HL-60 (cell line): ENCODE results near the gene ZNF287.
A peak's percentile ranks its signal among the peaks of the same experiment; 100 is the strongest.

Source experiments
- DNase-seq, 2 experiments: peaks; one replicate each; pipeline ENCODE4 v3.0.0-alpha.2; 2010 to 2020; ENCODE audit warnings: low read depth in 1 of 2, low spot score in 1 of 2
- H3K27ac ChIP-seq: fragments of 250-450 bp; sonication (Bioruptor Pico); replicated peaks from 2 replicates; pipeline ENCODE4 v1.5.1; 2020; ENCODE audit warnings: mild to moderate bottlenecking, moderate library complexity
- H3K27me3 ChIP-seq: fragments of 250-450 bp; sonication (Bioruptor Pico); 2 replicates; pipeline ENCODE4 v1.5.1; 2021; ENCODE audit warnings: mild to moderate bottlenecking, moderate library complexity; ENCODE audit not compliant: insufficient read depth, poor library complexity, severe bottlenecking
- H3K4me3 ChIP-seq: replicated peaks from 2 replicates; pipeline ENCODE4 v1.5.1; 2011; ENCODE audit warnings: mild to moderate bottlenecking, control low read depth, low read length; ENCODE audit not compliant: insufficient read depth
- GABPA ChIP-seq: IDR thresholded peaks from 2 replicates; pipeline ENCODE4 v1.6.1; 2012; ENCODE audit warnings: low read depth
- POLR2AphosphoS5 ChIP-seq: IDR thresholded peaks from 2 replicates; pipeline ENCODE4 v1.6.1; 2012; ENCODE audit warnings: low read depth
- SPI1 ChIP-seq: IDR thresholded peaks from 2 replicates; pipeline ENCODE4 v1.6.1; 2012; ENCODE audit warnings: low read depth, mild to moderate bottlenecking, borderline replicate concordance
- TF ChIP-seq, protein P1 (sequence below): IDR thresholded peaks from one replicate; pipeline ENCODE4 v1.5.1; 2011; ENCODE audit warnings: low read length, control low read depth, inconsistent platforms; ENCODE audit not compliant: insufficient read depth
- TF ChIP-seq, protein P2 (sequence below): IDR thresholded peaks from 2 replicates; pipeline ENCODE4 v1.6.1; 2012; ENCODE audit warnings: low read depth; ENCODE audit not compliant: insufficient replicate concordance

The ZNF287 gene

GRCh38 chr17:16584273-16584995 lies 15.4 kb upstream of the ZNF287 start:
- H3K4me3 ChIP-seq = no peak overlapping the region
- no peaks in the 10 kb centered on the region for H3K27me3 ChIP-seq
- peak in 1 of 2 experiments; percentile 47 for DNase-seq
- TF ChIP-seq, protein P1, sequence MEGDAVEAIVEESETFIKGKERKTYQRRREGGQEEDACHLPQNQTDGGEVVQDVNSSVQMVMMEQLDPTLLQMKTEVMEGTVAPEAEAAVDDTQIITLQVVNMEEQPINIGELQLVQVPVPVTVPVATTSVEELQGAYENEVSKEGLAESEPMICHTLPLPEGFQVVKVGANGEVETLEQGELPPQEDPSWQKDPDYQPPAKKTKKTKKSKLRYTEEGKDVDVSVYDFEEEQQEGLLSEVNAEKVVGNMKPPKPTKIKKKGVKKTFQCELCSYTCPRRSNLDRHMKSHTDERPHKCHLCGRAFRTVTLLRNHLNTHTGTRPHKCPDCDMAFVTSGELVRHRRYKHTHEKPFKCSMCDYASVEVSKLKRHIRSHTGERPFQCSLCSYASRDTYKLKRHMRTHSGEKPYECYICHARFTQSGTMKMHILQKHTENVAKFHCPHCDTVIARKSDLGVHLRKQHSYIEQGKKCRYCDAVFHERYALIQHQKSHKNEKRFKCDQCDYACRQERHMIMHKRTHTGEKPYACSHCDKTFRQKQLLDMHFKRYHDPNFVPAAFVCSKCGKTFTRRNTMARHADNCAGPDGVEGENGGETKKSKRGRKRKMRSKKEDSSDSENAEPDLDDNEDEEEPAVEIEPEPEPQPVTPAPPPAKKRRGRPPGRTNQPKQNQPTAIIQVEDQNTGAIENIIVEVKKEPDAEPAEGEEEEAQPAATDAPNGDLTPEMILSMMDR = no peak
- TF ChIP-seq SPI1 (no peak), POLR2AphosphoS5 (no peak), GABPA (no peak)
- TF ChIP-seq, protein P2, sequence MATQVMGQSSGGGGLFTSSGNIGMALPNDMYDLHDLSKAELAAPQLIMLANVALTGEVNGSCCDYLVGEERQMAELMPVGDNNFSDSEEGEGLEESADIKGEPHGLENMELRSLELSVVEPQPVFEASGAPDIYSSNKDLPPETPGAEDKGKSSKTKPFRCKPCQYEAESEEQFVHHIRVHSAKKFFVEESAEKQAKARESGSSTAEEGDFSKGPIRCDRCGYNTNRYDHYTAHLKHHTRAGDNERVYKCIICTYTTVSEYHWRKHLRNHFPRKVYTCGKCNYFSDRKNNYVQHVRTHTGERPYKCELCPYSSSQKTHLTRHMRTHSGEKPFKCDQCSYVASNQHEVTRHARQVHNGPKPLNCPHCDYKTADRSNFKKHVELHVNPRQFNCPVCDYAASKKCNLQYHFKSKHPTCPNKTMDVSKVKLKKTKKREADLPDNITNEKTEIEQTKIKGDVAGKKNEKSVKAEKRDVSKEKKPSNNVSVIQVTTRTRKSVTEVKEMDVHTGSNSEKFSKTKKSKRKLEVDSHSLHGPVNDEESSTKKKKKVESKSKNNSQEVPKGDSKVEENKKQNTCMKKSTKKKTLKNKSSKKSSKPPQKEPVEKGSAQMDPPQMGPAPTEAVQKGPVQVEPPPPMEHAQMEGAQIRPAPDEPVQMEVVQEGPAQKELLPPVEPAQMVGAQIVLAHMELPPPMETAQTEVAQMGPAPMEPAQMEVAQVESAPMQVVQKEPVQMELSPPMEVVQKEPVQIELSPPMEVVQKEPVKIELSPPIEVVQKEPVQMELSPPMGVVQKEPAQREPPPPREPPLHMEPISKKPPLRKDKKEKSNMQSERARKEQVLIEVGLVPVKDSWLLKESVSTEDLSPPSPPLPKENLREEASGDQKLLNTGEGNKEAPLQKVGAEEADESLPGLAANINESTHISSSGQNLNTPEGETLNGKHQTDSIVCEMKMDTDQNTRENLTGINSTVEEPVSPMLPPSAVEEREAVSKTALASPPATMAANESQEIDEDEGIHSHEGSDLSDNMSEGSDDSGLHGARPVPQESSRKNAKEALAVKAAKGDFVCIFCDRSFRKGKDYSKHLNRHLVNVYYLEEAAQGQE = no peak
- H3K27ac ChIP-seq = no peak overlapping the region

GRCh38 chr17:16583781-16584180 lies 14.8 kb upstream of the ZNF287 start:
- no peak for DNase-seq
- TF ChIP-seq SPI1 (no peak), POLR2AphosphoS5 (no peak), GABPA (no peak)
- TF ChIP-seq, protein P1 = no peak
- TF ChIP-seq, protein P2 = no peak
- H3K27me3 ChIP-seq = no peaks in the 10 kb centered on the region
- no peak overlapping the region for H3K27ac ChIP-seq
- no peak overlapping the region for H3K4me3 ChIP-seq

DNA sequence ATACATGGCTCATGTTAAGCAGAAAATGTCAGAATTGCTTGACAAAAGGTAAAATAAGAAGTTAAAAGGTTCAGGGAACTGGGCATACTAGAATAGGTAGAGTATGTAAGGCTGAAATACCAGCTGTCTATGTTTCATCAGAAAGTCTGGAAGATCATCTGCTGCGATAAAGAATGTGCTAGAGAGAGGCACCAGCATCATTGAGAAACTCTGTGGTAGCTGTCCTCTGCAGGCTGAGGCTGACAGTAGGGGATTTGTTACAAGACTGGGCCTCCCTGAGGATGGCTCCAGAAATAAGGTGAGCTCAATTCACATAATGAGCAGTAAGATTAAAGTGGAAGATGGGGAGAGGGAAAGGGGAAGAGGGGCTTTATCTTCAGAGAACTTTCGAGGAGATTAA lies 4.5 kb upstream of the ZNF287 start:
- no peak for DNase-seq
- TF ChIP-seq POLR2AphosphoS5 (no peak), GABPA (no peak), SPI1 (no peak)
- TF ChIP-seq, protein P2 = no peak
- TF ChIP-seq, protein P1 = no peak
- Histone ChIP-seq H3K27ac (no peak overlapping the region), H3K27me3 (no peaks in the 10 kb centered on the region), H3K4me3 (no peak overlapping the region)
